Measurements from ENCODE around the gene RAC2.
"Not testable (repeated sequence)": the region's sequence is repeated elsewhere in the genome, so short reads cannot be mapped to it uniquely, and the experiment has no call there.

Gene RAC2

GRCh38 chr22:37234736-37235711 lies 9.0 kb downstream of the RAC2 start:
- no peaks in the 10 kb centered on the region for H3K27me3 ChIP-seq (ENCODE audit: control insufficient read depth, insufficient read depth, low read length)
- no peaks in the 10 kb centered on the region for H3K79me2 ChIP-seq
- no peak overlapping the region for H3K4me3 ChIP-seq (ENCODE audit: low read depth, low read length)
- no peaks in the 10 kb centered on the region for H3K36me3 ChIP-seq (ENCODE audit: control insufficient read depth, insufficient read depth, low read length)
- no peak overlapping the region for H2AFZ ChIP-seq
- H3K9me3 ChIP-seq (ENCODE audit: control insufficient read depth, low read length): no peaks in the 10 kb centered on the region
- H3K4me1 ChIP-seq: no peaks in the 10 kb centered on the region
- no peak overlapping the region for H3K27ac ChIP-seq
- no peak for TF ChIP-seq CTCF (IDR thresholded peaks at IDR 0.05)
- H3K9ac ChIP-seq: no peak overlapping the region
- H3K4me2 ChIP-seq (ENCODE audit: low read length): no peak overlapping the region

- H3K27me3 ChIP-seq (ENCODE audit: control insufficient read depth, insufficient read depth, low read length): no peaks in the 10 kb centered on the region
Observed at GRCh38 chr22:37233751-37234631, 10.1 kb downstream of the RAC2 start.

GRCh38 chr22:37233371-37233750 lies 10.7 kb downstream of the RAC2 start:
- H3K9ac ChIP-seq; H3K27ac ChIP-seq; H3K9me3 ChIP-seq (ENCODE audit: control insufficient read depth, low read length); H3K4me3 ChIP-seq (ENCODE audit: low read depth, low read length); H3K4me1 ChIP-seq; H3K79me2 ChIP-seq; H3K4me2 ChIP-seq (ENCODE audit: low read length); H3K36me3 ChIP-seq (ENCODE audit: control insufficient read depth, insufficient read depth, low read length); H3K27me3 ChIP-seq (ENCODE audit: control insufficient read depth, insufficient read depth, low read length); H2AFZ ChIP-seq: not testable (repeated sequence)

More at GRCh38 chr22:37233751-37234631, 10.1 kb downstream of the RAC2 start:
- Histone ChIP-seq H3K4me3 (ENCODE audit: low read depth, low read length) (no peak overlapping the region), H3K4me2 (ENCODE audit: low read length) (no peak overlapping the region), H3K9me3 (ENCODE audit: control insufficient read depth, low read length) (no peaks in the 10 kb centered on the region), H3K9ac (no peak overlapping the region), H3K79me2 (no peaks in the 10 kb centered on the region), H3K27ac (no peak overlapping the region), H3K36me3 (ENCODE audit: control insufficient read depth, insufficient read depth, low read length) (no peaks in the 10 kb centered on the region), H3K4me1 (no peaks in the 10 kb centered on the region), H2AFZ (no peak overlapping the region)
- no peak for TF ChIP-seq CTCF (IDR thresholded peaks at IDR 0.05)

- Histone ChIP-seq H3K27ac (no peak overlapping the region), H2AFZ (no peak overlapping the region), H3K9ac (no peak overlapping the region), H3K9me3 (ENCODE audit: control insufficient read depth, low read length) (no peaks in the 10 kb centered on the region), H3K36me3 (ENCODE audit: control insufficient read depth, insufficient read depth, low read length) (no peaks in the 10 kb centered on the region), H3K79me2 (no peaks in the 10 kb centered on the region), H3K4me2 (ENCODE audit: low read length) (no peak overlapping the region), H3K4me3 (ENCODE audit: low read depth, low read length) (no peak overlapping the region), H3K4me1 (no peaks in the 10 kb centered on the region), H3K27me3 (ENCODE audit: control insufficient read depth, insufficient read depth, low read length) (no peaks in the 10 kb centered on the region)
- no peak for TF ChIP-seq CTCF (IDR thresholded peaks at IDR 0.05)
Observed at GRCh38 chr22:37232140-37232998, 11.7 kb downstream of the RAC2 start.
